Mesendoderm (in vitro differentiated cells): ENCODE measurements around the gene GGT7.

Experiments
- DNase-seq: peaks from one replicate; pipeline ENCODE4 v3.0.0; 2013
- H2AK5ac ChIP-seq: 2 replicates; pipeline ENCODE4 v1.6.1; 2013; ENCODE audit warnings: low read length, inconsistent platforms
- H2BK120ac ChIP-seq: 2 replicates; pipeline ENCODE4 v1.6.1; 2013; ENCODE audit warnings: low read depth, mild to moderate bottlenecking, low read length, moderate library complexity, mixed read lengths
- H2BK15ac ChIP-seq: replicated peaks from 2 replicates; pipeline ENCODE4 v1.6.1; 2013; ENCODE audit warnings: low read depth, mild to moderate bottlenecking, moderate library complexity
- H2BK5ac ChIP-seq: 2 replicates; pipeline ENCODE4 v1.6.1; 2013; ENCODE audit warnings: low read length, inconsistent platforms
- H3K18ac ChIP-seq: 2 replicates; pipeline ENCODE4 v1.6.1; 2013; ENCODE audit warnings: mild to moderate bottlenecking, low read length, mixed read lengths
- H3K23ac ChIP-seq: one replicate; pipeline ENCODE4 v1.6.1; 2013; ENCODE audit warnings: low read length
- H3K27ac ChIP-seq: 2 replicates; pipeline ENCODE4 v1.5.1; 2013; ENCODE audit warnings: low read depth, mild to moderate bottlenecking, inconsistent platforms, low read length, moderate library complexity
- H3K27me3 ChIP-seq: 2 replicates; pipeline ENCODE4 v1.6.1; 2013; ENCODE audit warnings: low read length, control low read depth, mild to moderate bottlenecking, inconsistent platforms; ENCODE audit not compliant: insufficient read depth, poor library complexity
- H3K36me3 ChIP-seq: 2 replicates; pipeline ENCODE4 v1.6.1; 2013; ENCODE audit warnings: low read length, inconsistent platforms; ENCODE audit not compliant: control insufficient read depth, insufficient read depth
- H3K4ac ChIP-seq: one replicate; pipeline ENCODE4 v1.6.1; 2013; ENCODE audit warnings: low read depth, mild to moderate bottlenecking, low read length, moderate library complexity
- H3K4me1 ChIP-seq: 2 replicates; pipeline ENCODE4 v1.6.1; 2013; ENCODE audit warnings: low read depth, low read length, inconsistent platforms; ENCODE audit not compliant: control insufficient read depth
- H3K4me2 ChIP-seq: 2 replicates; pipeline ENCODE4 v1.6.1; 2013; ENCODE audit warnings: low read length
- H3K4me3 ChIP-seq: 2 replicates; pipeline ENCODE4 v1.5.1; 2013; ENCODE audit warnings: mild to moderate bottlenecking, low read length
- H3K56ac ChIP-seq: one replicate; pipeline ENCODE4 v1.6.1; 2013; ENCODE audit warnings: low read length
- H3K79me1 ChIP-seq: 2 replicates; pipeline ENCODE4 v1.6.1; 2013; ENCODE audit warnings: low read length, inconsistent platforms
- H3K79me2 ChIP-seq: 2 replicates; pipeline ENCODE4 v1.6.1; 2013; ENCODE audit warnings: mild to moderate bottlenecking, low read length; ENCODE audit not compliant: control insufficient read depth, insufficient read depth
- H3K9ac ChIP-seq: 2 replicates; pipeline ENCODE4 v1.6.1; 2013; ENCODE audit warnings: low read length, inconsistent platforms
- H4K5ac ChIP-seq: one replicate; pipeline ENCODE4 v1.6.1; 2013; ENCODE audit warnings: low read length
- H4K8ac ChIP-seq: one replicate; pipeline ENCODE4 v1.6.1; 2013; ENCODE audit warnings: low read depth, mild to moderate bottlenecking, control low read depth, low read length, moderate library complexity
- WGBS: extraction: QIAGEN DNeasy Blood & Tissue Kit; methylation state at CpG from one replicate; pipeline ENCODE4 v1.1.7; 2013; ENCODE audit warnings: low lambda C conversion rate, missing lambda C conversion rate; ENCODE audit not compliant: insufficient coverage; ENCODE audit errors: extremely low coverage; 5-methylcytosine and 5-hydroxymethylcytosine counted together

Gene GGT7

DNA sequence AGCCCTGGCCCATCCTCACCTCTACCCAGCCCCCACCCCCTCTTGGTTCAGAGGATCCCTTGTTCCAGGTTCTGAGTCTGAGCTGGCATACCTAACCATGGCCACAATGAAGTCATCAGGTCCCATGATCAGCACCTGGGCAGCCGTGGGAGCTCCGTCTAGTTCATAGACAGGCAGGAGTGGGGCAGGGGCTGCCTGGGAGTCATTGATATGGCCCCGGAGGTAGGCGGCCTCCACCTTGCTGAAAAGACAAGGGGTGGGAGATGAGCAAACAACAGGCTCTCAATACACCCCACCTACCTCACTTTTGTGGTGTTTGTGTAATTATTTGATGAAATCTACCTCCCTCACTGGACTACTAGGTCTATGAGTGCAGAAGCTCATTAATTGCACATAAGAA lies 20.4 kb downstream of the GGT7 start:
- no peak overlapping the region for H3K56ac ChIP-seq
- H3K27ac ChIP-seq, result no peak overlapping the region
- H3K4me1 ChIP-seq, result no peaks in the 10 kb centered on the region
- no peak overlapping the region for H3K4ac ChIP-seq
- no peak overlapping the region for H4K5ac ChIP-seq
- no CpG with 5 or more reads among the region's 4 CpGs for WGBS
- no peak overlapping the region for H3K18ac ChIP-seq
- no peak overlapping the region for H2BK5ac ChIP-seq
- no peaks in the 10 kb centered on the region for H3K27me3 ChIP-seq
- H2BK120ac ChIP-seq, result no peak overlapping the region
- no peaks in the 10 kb centered on the region for H3K79me1 ChIP-seq
- H3K4me2 ChIP-seq, result no peak overlapping the region
- H3K36me3 ChIP-seq, result no peaks in the 10 kb centered on the region
- H3K9ac ChIP-seq, result no peak overlapping the region
- no peak for DNase-seq
- no peak overlapping the region for H4K8ac ChIP-seq
- H2AK5ac ChIP-seq, result no peak overlapping the region
- H3K79me2 ChIP-seq, result no peaks in the 10 kb centered on the region
- H3K23ac ChIP-seq, result no peak overlapping the region
- H2BK15ac ChIP-seq, result no peak overlapping the region
- H3K4me3 ChIP-seq, result no peak overlapping the region

DNA sequence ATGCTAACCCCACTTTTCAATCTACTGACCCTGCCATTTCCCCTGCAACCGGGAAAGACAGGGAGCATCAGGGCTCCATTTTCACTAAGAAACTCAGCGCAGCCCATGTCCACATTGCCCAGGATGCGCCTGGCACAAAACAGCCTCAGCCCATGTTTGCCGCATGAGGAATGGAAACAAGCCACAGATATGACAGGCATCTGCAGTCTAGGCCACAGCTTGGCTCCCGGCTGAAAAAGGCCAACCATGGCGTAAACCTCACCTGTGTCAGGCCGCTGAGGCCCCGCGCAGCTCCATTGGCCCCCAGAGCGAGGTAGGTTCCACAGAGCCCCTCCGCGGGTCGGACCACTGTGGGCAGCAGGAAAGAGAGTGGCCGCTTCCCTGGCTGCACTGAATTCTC lies 21.7 kb downstream of the GGT7 start:
- Histone ChIP-seq H3K27ac (no peak overlapping the region), H3K36me3 (no peaks in the 10 kb centered on the region), H4K8ac (no peak overlapping the region), H3K9ac (no peak overlapping the region), H3K79me2 (no peaks in the 10 kb centered on the region), H3K27me3 (no peaks in the 10 kb centered on the region), H3K56ac (no peak overlapping the region), H2AK5ac (no peak overlapping the region), H3K23ac (no peak overlapping the region), H3K4me1 (no peaks in the 10 kb centered on the region), H4K5ac (no peak overlapping the region), H2BK5ac (no peak overlapping the region), H3K4ac (no peak overlapping the region), H3K4me2 (no peak overlapping the region), H3K79me1 (no peaks in the 10 kb centered on the region), H3K4me3 (no peak overlapping the region), H3K18ac (no peak overlapping the region), H2BK15ac (no peak overlapping the region), H2BK120ac (no peak overlapping the region)
- no peak for DNase-seq
- WGBS, result no CpG with 5 or more reads among the region's 14 CpGs

DNA sequence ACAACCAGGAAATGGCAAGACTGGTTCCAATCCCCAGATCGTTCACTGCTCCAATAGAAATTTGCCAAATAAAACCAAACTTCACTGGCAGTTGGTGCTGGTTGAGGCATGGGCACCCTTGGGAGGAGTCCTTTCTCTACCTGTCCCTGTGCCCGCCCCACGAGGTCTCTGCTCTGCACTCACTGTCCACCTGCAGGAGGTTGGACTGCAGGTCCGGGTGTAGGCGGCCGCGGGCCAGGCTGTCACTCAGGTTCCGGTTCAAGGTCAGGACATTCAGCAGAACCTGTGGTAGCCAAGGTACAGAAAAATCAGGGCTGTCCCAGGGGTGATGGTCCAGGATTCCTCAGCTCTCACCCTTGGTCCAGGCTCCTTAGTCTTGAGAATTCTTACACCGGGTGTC lies 22.9 kb downstream of the GGT7 start:
- H3K56ac ChIP-seq, result no peak overlapping the region
- H3K4me2 ChIP-seq, result no peak overlapping the region
- H2AK5ac ChIP-seq, result no peak overlapping the region
- no peak overlapping the region for H2BK5ac ChIP-seq
- no peak for DNase-seq
- no peak overlapping the region for H3K4me3 ChIP-seq
- no peak overlapping the region for H3K9ac ChIP-seq
- no peak overlapping the region for H3K4ac ChIP-seq
- no peak overlapping the region for H3K18ac ChIP-seq
- H3K27me3 ChIP-seq, result no peaks in the 10 kb centered on the region
- H4K5ac ChIP-seq, result no peak overlapping the region
- WGBS, result no CpG with 5 or more reads among the region's 9 CpGs
- H3K79me2 ChIP-seq, result no peaks in the 10 kb centered on the region
- no peaks in the 10 kb centered on the region for H3K36me3 ChIP-seq
- H3K79me1 ChIP-seq, result no peaks in the 10 kb centered on the region
- no peak overlapping the region for H4K8ac ChIP-seq
- no peak overlapping the region for H2BK15ac ChIP-seq
- no peaks in the 10 kb centered on the region for H3K4me1 ChIP-seq
- no peak overlapping the region for H2BK120ac ChIP-seq
- no peak overlapping the region for H3K27ac ChIP-seq
- H3K23ac ChIP-seq, result no peak overlapping the region

DNA sequence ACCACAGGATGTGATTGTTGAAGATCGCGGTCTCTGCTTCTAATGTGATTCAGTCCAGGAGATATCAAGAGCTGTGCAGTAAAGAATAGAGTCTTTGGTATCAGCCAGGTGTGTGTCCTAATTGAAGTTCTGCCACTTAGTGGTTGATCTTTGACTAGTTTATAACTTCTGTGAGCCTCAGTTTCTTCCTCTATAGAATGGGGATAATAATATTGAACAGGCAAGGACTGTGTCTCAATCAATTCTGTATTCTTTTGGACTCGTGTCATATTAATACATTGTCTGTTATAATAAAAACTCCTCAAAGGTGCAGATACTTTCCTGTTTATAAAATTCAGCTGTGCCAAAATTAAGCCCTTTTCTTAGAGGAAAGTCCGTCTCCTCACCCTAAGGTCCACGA lies 24.1 kb downstream of the GGT7 start:
- no peaks in the 10 kb centered on the region for H3K27me3 ChIP-seq
- H4K8ac ChIP-seq, result no peak overlapping the region
- H3K4ac ChIP-seq, result no peak overlapping the region
- no peak overlapping the region for H3K56ac ChIP-seq
- H2AK5ac ChIP-seq, result no peak overlapping the region
- no peaks in the 10 kb centered on the region for H3K79me1 ChIP-seq
- no peak overlapping the region for H3K9ac ChIP-seq
- no peak overlapping the region for H3K4me2 ChIP-seq
- H3K23ac ChIP-seq, result no peak overlapping the region
- no peak overlapping the region for H2BK15ac ChIP-seq
- no CpG with 5 or more reads among the region's 5 CpGs for WGBS
- DNase-seq, result no peak
- H3K79me2 ChIP-seq, result no peaks in the 10 kb centered on the region
- H3K4me3 ChIP-seq, result no peak overlapping the region
- H2BK120ac ChIP-seq, result no peak overlapping the region
- H3K36me3 ChIP-seq, result no peaks in the 10 kb centered on the region
- H3K27ac ChIP-seq, result no peak overlapping the region
- no peak overlapping the region for H2BK5ac ChIP-seq
- H3K18ac ChIP-seq, result no peak overlapping the region
- H4K5ac ChIP-seq, result no peak overlapping the region
- H3K4me1 ChIP-seq, result no peaks in the 10 kb centered on the region

DNA sequence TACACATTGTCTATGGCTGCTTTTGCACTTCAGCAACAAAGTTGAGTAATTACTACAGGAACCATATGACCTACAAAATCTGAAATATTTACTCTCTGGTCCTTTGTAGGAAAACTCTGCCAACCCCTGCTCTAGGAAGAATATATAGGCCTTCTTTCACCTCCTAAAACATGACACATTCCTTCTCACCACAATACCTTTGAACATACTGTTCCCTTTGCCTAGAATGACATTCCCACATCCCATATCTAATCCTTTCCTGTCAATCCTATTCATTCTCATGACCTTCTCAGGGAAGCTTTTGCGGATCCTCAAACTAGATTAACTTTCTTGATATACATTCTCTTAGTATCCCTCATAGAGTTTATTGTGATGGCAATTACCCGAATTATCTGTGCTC lies 29.2 kb downstream of the GGT7 start:
- Histone ChIP-seq H3K23ac (no peak overlapping the region), H3K4me1 (no peaks in the 10 kb centered on the region), H3K4me3 (no peak overlapping the region), H3K27ac (no peak overlapping the region), H3K56ac (no peak overlapping the region), H2BK120ac (no peak overlapping the region), H3K27me3 (no peaks in the 10 kb centered on the region), H4K8ac (no peak overlapping the region), H3K9ac (no peak overlapping the region), H3K36me3 (no peaks in the 10 kb centered on the region), H4K5ac (no peak overlapping the region), H2AK5ac (no peak overlapping the region), H3K18ac (no peak overlapping the region), H3K79me2 (no peaks in the 10 kb centered on the region), H2BK5ac (no peak overlapping the region), H3K4ac (no peak overlapping the region), H3K79me1 (no peaks in the 10 kb centered on the region), H2BK15ac (no peak overlapping the region), H3K4me2 (no peak overlapping the region)
- no CpG with 5 or more reads among the region's 2 CpGs for WGBS
- no peak for DNase-seq

DNA sequence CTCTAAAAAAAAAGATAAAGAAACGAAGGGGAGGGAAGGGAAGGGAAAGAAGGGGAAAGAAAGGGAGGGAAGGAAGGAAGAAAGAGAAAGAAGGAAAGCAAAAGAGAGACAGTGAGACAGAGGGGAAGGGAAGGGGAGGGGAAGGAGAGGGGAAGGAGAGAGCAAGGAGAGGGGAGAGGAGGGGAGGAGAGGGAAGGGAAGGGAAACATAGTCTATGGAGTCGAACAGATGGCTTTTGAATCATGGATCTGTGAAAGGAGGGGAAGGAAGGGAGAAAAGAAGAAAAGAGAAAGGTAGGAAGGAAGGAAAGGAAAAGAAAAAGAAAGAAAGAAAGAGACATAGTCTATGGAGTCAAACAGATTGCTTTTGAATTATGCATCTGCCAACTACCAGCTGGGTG lies 30.5 kb downstream of the GGT7 start:
- no peak overlapping the region for H3K4me3 ChIP-seq
- no CpG with 5 or more reads among the region's 2 CpGs for WGBS
- no peaks in the 10 kb centered on the region for H3K36me3 ChIP-seq
- no peak overlapping the region for H3K4me2 ChIP-seq
- no peaks in the 10 kb centered on the region for H3K79me2 ChIP-seq
- no peak overlapping the region for H4K5ac ChIP-seq
- H2BK15ac ChIP-seq, result no peak overlapping the region
- H2AK5ac ChIP-seq, result no peak overlapping the region
- no peak overlapping the region for H3K23ac ChIP-seq
- H3K4me1 ChIP-seq, result no peaks in the 10 kb centered on the region
- H3K9ac ChIP-seq, result no peak overlapping the region
- no peaks in the 10 kb centered on the region for H3K27me3 ChIP-seq
- H3K79me1 ChIP-seq, result no peaks in the 10 kb centered on the region
- H3K56ac ChIP-seq, result no peak overlapping the region
- no peak overlapping the region for H3K4ac ChIP-seq
- no peak overlapping the region for H4K8ac ChIP-seq
- no peak overlapping the region for H3K27ac ChIP-seq
- DNase-seq, result no peak
- no peak overlapping the region for H3K18ac ChIP-seq
- H2BK5ac ChIP-seq, result no peak overlapping the region
- H2BK120ac ChIP-seq, result no peak overlapping the region
